Neutrophil (primary cell): ENCODE data around the gene CCDC47.

ENCODE experiments used
- H3K27ac ChIP-seq: fragments of 200-600 bp; sonication (generic); 2 replicates; pipeline ENCODE4 v1.5.1; 2016; ENCODE audit warnings: mild to moderate bottlenecking, moderate library complexity
- H3K27me3 ChIP-seq: fragments of 200-600 bp; sonication (generic); 2 replicates; pipeline ENCODE4 v1.6.0; 2016; ENCODE audit warnings: mild to moderate bottlenecking
- H3K36me3 ChIP-seq: fragments of 200-600 bp; sonication (generic); 2 replicates; pipeline ENCODE4 v1.5.1; 2017
- H3K4me1 ChIP-seq, 2 experiments: fragments of 200-600 bp in 1 of 2; sonication (generic) in 1 of 2; 1 replicate in 1 of 2; 2 replicates in 1 of 2; pipeline versions ENCODE4 v1.5.1 to v1.6.1; 2013 to 2016; ENCODE audit warnings: low read depth in 1 of 2, low read length in 1 of 2, mild to moderate bottlenecking in 1 of 2, moderate library complexity in 1 of 2; ENCODE audit not compliant: control insufficient read depth in 1 of 2, insufficient read depth in 1 of 2
- H3K4me3 ChIP-seq, 2 experiments: fragments of 200-600 bp in 1 of 2; sonication (generic) in 1 of 2; 1 replicate in 1 of 2; 2 replicates in 1 of 2; pipeline ENCODE4 v1.5.1; 2013 to 2016; ENCODE audit warnings: low read depth in 1 of 2, low read length in 1 of 2, mild to moderate bottlenecking in 1 of 2, moderate library complexity in 1 of 2
- H3K9me3 ChIP-seq: fragments of 200-600 bp; sonication (generic); 2 replicates; pipeline ENCODE4 v1.5.1; 2016
- CTCF ChIP-seq: fragments of 200-600 bp; sonication (generic); IDR thresholded peaks from 2 replicates; pipeline ENCODE4 v1.5.1; 2016; ENCODE audit warnings: antibody characterized with exemption

CCDC47 gene

GRCh38 chr17:63772801-63773271, 561 bp downstream of the CCDC47 start:
- H3K4me1 ChIP-seq: peaks cover 47 to 49% of the 10 kb centered on the region in 2 experiments
- TF ChIP-seq CTCF: no peak
- peak overlapping the region; percentile 85 to 92 for H3K4me3 ChIP-seq
- no peaks in the 10 kb centered on the region for H3K9me3 ChIP-seq
- no peaks in the 10 kb centered on the region for H3K27me3 ChIP-seq
- no peaks in the 10 kb centered on the region for H3K36me3 ChIP-seq
- H3K27ac ChIP-seq: peak overlapping the region; percentile 95

GRCh38 chr17:63768433-63768832, 5.0 kb downstream of the CCDC47 start:
- Histone ChIP-seq H3K9me3 (no peaks in the 10 kb centered on the region), H3K27ac (no peak overlapping the region), H3K36me3 (peaks cover 22% of the 10 kb centered on the region), H3K4me3 (no peak overlapping the region), H3K4me1 (peaks cover 26 to 28% of the 10 kb centered on the region in 2 experiments), H3K27me3 (no peaks in the 10 kb centered on the region)
- TF ChIP-seq CTCF: no peak

- Histone ChIP-seq H3K36me3 (peaks cover 28% of the 10 kb centered on the region), H3K27ac (no peak overlapping the region)
- TF ChIP-seq CTCF: no peak
These were observed 6.6 kb downstream of the CCDC47 start for GRCh38 chr17:63766754-63767153.

GRCh38 chr17:63764716-63765115, 8.7 kb downstream of the CCDC47 start:
- H3K36me3 ChIP-seq: peaks cover 28% of the 10 kb centered on the region

More at GRCh38 chr17:63766754-63767153, 6.6 kb downstream of the CCDC47 start:
- Histone ChIP-seq H3K4me1 (peaks cover 23 to 24% of the 10 kb centered on the region in 2 experiments), H3K9me3 (no peaks in the 10 kb centered on the region), H3K27me3 (no peaks in the 10 kb centered on the region), H3K4me3 (no peak overlapping the region)

GRCh38 chr17:63762161-63763078, 11.0 kb downstream of the CCDC47 start:
- Histone ChIP-seq H3K36me3 (peaks cover 28% of the 10 kb centered on the region), H3K4me1 (peaks cover 30 to 32% of the 10 kb centered on the region in 2 experiments), H3K9me3 (no peaks in the 10 kb centered on the region), H3K27me3 (no peaks in the 10 kb centered on the region), H3K27ac (peak overlapping the region; percentile 81), H3K4me3 (peak overlapping the region in 1 of 2 experiments; percentile 34)
- TF ChIP-seq CTCF: no peak

More at GRCh38 chr17:63764716-63765115, 8.7 kb downstream of the CCDC47 start:
- no peak for TF ChIP-seq CTCF
- peaks cover 22 to 24% of the 10 kb centered on the region in 2 experiments for H3K4me1 ChIP-seq
- no peak overlapping the region for H3K27ac ChIP-seq
- no peak overlapping the region for H3K4me3 ChIP-seq
- H3K9me3 ChIP-seq: no peaks in the 10 kb centered on the region
- H3K27me3 ChIP-seq: no peaks in the 10 kb centered on the region
